ENCODE results near the gene ZC3H7A. TPM values are rescaled to one million over a fixed set of nuclear protein-coding genes. Genes with fewer than 3 reads are reported as not detected.

The ZC3H7A gene
- total RNA-seq, 1 donor from 2014 or later = 14.5 TPM

DNA sequence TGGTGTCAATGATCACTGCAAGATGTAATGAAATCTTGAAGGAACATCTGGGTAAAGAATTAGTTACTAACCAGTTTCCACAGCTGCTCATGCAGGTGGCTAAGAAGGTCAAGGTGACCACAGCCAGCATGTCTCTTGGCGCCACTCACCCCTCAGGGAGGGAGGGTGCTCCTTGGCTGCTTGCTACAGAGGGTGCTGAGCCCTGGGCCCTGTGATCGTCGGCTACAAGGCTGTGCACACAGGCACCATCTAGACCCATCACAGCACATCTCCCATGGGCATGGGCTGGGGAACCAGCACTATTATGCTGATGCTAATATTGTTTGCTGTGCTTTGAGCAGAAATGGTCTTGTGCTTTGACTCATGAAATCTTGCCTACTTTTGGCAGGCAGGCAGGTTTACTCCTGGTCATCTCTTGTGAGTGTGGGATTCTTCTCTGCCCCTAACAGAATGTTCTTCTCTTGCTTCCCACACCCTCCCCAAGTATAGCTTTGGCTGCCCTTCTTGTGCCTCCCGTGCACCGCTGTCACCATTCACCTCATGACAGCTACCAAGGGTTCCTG is 90.8 kb downstream of the ZC3H7A start:
- TF ChIP-seq, protein P1, sequence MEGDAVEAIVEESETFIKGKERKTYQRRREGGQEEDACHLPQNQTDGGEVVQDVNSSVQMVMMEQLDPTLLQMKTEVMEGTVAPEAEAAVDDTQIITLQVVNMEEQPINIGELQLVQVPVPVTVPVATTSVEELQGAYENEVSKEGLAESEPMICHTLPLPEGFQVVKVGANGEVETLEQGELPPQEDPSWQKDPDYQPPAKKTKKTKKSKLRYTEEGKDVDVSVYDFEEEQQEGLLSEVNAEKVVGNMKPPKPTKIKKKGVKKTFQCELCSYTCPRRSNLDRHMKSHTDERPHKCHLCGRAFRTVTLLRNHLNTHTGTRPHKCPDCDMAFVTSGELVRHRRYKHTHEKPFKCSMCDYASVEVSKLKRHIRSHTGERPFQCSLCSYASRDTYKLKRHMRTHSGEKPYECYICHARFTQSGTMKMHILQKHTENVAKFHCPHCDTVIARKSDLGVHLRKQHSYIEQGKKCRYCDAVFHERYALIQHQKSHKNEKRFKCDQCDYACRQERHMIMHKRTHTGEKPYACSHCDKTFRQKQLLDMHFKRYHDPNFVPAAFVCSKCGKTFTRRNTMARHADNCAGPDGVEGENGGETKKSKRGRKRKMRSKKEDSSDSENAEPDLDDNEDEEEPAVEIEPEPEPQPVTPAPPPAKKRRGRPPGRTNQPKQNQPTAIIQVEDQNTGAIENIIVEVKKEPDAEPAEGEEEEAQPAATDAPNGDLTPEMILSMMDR (conservative IDR thresholded peaks at IDR 0.05; ENCODE audit: low read depth, low read length) = no peak
- DNase-seq (ENCODE audit: low read depth) = no peak
- no peak overlapping the region for H3K4me3 ChIP-seq (ENCODE audit: low read depth, low read length)

DNA sequence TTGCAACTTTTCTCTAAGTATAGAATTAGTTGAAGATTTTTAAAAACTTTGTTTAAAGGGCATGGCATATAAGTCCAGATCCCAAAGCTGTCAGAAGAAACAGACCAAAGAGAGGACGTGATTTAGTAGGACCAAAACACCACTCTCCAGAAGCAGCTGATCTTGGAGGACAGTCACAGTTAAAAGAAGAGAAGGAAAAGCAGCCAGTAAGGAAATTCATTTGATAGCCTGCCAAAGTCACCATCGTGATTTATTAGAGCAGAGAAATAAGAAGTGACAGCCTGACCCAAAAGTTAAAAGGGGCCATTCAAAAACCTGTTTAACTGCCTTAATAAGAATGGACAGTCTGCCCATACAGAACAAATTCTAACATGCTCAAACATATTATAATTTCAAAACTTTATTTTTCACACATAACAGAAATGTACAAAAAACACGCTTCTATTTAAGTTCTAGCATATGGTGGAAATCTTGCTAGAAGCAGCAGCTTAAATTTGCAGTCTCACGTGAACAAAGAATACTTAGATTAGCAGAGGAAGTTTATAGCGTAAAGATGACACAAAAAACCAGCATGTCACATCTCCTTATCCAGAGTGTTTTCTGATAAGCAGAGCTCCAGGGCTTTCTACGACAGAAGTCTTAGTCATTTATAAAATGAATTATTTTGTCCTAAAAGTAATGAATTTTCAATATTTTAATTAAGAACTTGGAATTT is 91.6 kb downstream of the ZC3H7A start:
- TF ChIP-seq, protein P1 (conservative IDR thresholded peaks at IDR 0.05; ENCODE audit: low read depth, low read length) = no peak
- DNase-seq (ENCODE audit: low read depth) = no peak

More for the DNA sequence above, 91.6 kb downstream of the ZC3H7A start:
- H3K4me3 ChIP-seq (ENCODE audit: low read depth, low read length) = no peak overlapping the region

Other genes with a start within 250 kb of the ZC3H7A start
- 30.4 and 45.4 TPM in 2 replicates for gene LITAF, start 210.3 kb downstream of the ZC3H7A start, total RNA-seq
- gene SNN, start 128.8 kb downstream of the ZC3H7A start, total RNA-seq = 10.9 and 11.2 TPM in 2 replicates
- 20.2 and 29.9 TPM in 2 replicates for gene TXNDC11, start 54.4 kb downstream of the ZC3H7A start, total RNA-seq
- 141 and 206 TPM in 2 replicates for gene RSL1D1, start 54.3 kb upstream of the ZC3H7A start, total RNA-seq
- gene GSPT1, start 118.7 kb upstream of the ZC3H7A start, total RNA-seq = 87.3 and 145 TPM in 2 replicates
- gene NPIPB2, start 144.8 kb upstream of the ZC3H7A start, total RNA-seq = 0.36 TPM in 1 of 2 replicates, not detected in the other
- gene TNFRSF17, start 168.0 kb upstream of the ZC3H7A start, total RNA-seq = not detected in 2 replicates
- 4.1 and 6.7 TPM in 2 replicates for gene SNX29, start 179.5 kb upstream of the ZC3H7A start, total RNA-seq

Measured in epithelial cell of proximal tubule (primary cell).